Activated naive CD4-positive, alpha-beta T cell treated with anti-CD3 and anti-CD28 coated beads, Interleukin-2, amount 10 ng/mL, durations not matched to agents 7 days and 5 days (primary cell): ENCODE data around the gene SACS.
"Not testable (repeated sequence)": the region's sequence is repeated elsewhere in the genome, so short reads cannot be mapped to it uniquely, and the experiment has no call there.

Source experiments
- CTCF ChIA-PET: fragments of 350-600 bp; sonication (Branson Sonifier 250); formaldehyde crosslinking; loops from one replicate; lab custom pipeline; 2021; ENCODE audit warnings: antibody characterized with exemption; lab: Charles Lee
- DNase-seq: peaks from one replicate; pipeline ENCODE4 v3.0.0-alpha.2; 2020
- H3K27ac Mint-ChIP-seq: one replicate; pipeline ENCODE4 v1.8.0; 2021; ENCODE audit warnings: mild to moderate bottlenecking, moderate library complexity, mixed read lengths
- H3K27me3 Mint-ChIP-seq: one replicate; pipeline ENCODE4 v1.8.0; 2021; ENCODE audit warnings: mild to moderate bottlenecking, mixed read lengths
- H3K36me3 Mint-ChIP-seq: one replicate; pipeline ENCODE4 v1.8.0; 2021; ENCODE audit warnings: mixed read lengths
- H3K4me1 Mint-ChIP-seq: one replicate; pipeline ENCODE4 v1.8.0; 2021; ENCODE audit warnings: mixed read lengths
- H3K4me3 Mint-ChIP-seq: one replicate; pipeline ENCODE4 v1.8.0; 2021; ENCODE audit warnings: mild to moderate bottlenecking, moderate library complexity, mixed read lengths
- H3K9me3 Mint-ChIP-seq: one replicate; pipeline ENCODE4 v1.8.0; 2021; ENCODE audit warnings: mixed read lengths

The SACS gene

DNA sequence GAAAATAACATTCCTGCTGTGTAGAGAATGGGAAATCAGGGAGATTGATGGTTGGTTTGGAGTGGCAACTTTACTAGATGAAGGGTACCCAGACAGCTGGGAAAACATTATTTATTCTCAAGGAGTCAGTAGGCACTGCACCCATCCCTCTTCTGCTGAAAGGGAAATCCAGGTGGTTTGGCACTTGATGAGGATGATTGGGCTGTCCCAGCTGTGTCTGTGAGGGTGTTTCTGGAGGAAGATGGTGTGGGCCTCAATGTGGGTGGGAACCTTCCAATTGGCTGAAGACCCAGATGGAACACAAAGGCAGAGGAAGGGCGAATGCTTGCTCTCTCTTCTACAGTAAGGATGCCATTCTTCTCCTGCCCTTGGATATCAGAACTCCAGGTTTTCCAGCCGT lies 10.4 kb upstream of the SACS start:
- H3K36me3 Mint-ChIP-seq = no peaks in the 10 kb centered on the region
- no peak for DNase-seq
- H3K9me3 Mint-ChIP-seq = no peaks in the 10 kb centered on the region
- no peak overlapping the region for H3K4me3 Mint-ChIP-seq
- CTCF ChIA-PET = no interaction called here
- no peaks in the 10 kb centered on the region for H3K4me1 Mint-ChIP-seq
- H3K27ac Mint-ChIP-seq = no peak overlapping the region
- no peaks in the 10 kb centered on the region for H3K27me3 Mint-ChIP-seq

DNA sequence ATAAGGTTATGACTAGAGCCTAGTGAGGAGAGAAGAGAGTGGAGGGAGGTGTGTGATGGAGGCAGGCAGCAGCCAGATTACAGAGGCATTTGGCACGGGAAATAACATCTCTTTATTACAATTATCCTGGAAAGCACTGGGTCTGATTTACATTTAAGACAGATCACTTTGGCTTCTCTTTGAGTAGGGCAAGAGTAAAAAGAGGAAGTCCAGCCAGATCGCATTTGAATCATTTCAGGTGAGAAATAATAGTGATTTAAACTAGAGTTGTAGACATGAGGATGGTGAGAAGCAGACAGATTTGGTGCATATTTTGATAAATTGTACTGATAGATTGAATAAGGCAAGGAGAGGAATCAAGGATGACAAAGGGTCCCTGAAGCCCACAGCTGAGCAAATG lies 9.6 kb upstream of the SACS start:
- CTCF ChIA-PET = no interaction called here

DNA sequence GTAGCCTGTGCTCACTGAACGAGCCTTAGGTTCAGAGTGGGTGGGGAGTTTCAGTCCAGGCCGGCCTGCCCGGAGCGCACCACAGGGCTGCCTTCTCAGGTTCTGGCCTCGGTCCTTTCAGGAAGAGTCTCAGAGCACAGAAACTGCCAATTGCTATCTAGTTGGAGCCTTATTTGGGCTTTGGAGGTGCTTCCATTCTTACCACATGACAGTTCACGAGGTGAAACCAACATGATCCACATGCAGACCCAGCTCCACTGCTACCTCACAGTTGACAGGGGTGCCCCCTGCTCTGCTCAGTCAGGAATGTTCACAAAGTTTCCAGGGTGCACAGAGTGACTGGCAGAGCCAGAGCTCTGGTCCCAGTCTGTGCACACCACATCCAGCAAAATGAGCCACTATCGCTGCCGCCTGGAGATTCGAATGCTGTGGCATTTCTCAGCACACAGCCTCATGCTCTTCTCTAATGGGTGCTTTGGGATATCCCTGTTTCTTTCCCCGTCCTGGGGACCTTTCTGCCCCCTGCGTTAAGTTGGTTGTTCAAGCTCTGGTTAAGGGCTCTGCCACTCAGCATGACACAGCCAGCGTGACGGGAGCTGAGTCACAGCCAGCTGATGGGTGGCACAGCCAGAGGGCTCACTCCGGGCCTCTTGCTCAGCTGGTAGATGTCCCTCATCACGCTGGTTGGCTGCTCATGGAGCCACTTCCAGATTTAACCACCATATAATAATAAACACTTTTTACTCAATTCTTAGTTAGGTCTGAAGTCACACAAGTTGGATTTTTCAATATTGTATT lies 7.5 kb upstream of the SACS start:
- Mint-ChIP-seq H3K27ac (no peak overlapping the region), H3K27me3 (peaks cover 13% of the 10 kb centered on the region), H3K36me3 (no peaks in the 10 kb centered on the region), H3K4me1 (no peaks in the 10 kb centered on the region), H3K9me3 (no peaks in the 10 kb centered on the region), H3K4me3 (no peak overlapping the region)
- CTCF ChIA-PET = no interaction called here
- DNase-seq = no peak

More for the DNA sequence above, 9.6 kb upstream of the SACS start:
- Mint-ChIP-seq H3K27me3 (peaks cover under 1% of the 10 kb centered on the region), H3K36me3 (no peaks in the 10 kb centered on the region), H3K4me3 (no peak overlapping the region), H3K9me3 (no peaks in the 10 kb centered on the region), H3K27ac (no peak overlapping the region), H3K4me1 (no peaks in the 10 kb centered on the region)
- DNase-seq = no peak

DNA sequence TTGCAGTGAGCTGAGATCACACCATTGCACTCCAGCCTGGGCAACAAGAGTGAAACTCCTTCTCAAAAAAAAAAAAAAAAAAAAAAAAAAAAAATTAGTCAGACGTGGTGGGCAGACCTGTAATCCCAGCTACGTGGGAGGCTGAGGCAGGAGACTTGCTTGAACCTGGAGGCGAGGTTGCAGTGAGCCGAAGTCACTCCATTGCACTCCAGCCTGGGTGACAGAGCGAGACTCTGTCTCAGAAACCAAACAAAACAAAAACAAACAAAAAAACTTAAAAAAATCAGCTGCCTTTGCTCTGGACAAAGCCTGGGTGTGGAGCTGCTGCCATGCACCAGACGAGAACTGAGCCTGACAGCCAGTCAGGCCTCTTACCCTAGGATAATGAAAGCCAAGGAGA lies 6.8 kb upstream of the SACS start:
- H3K27me3 Mint-ChIP-seq = peaks cover 13% of the 10 kb centered on the region
- H3K4me1 Mint-ChIP-seq, H3K36me3 Mint-ChIP-seq, H3K27ac Mint-ChIP-seq, H3K4me3 Mint-ChIP-seq, H3K9me3 Mint-ChIP-seq, DNase-seq, CTCF ChIA-PET: not testable (repeated sequence)

DNA sequence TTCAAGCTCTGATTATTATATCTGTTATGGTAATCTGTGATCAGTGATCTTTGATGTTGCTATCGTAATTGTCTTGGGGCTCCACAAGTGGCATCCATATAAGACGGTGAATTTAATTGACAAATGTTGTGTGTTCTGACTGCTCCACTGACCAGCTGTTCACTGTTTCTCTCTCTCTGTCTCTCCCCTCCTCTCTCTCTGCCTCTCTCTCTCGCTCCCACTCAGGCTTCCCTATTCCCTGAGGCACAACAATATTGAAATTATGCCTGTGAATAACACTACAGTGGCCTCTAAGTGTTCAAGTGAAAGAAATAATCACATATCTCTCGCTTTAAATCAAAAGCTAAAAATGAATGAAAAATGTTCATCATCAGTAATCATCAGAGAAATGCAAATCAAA lies 4.4 kb upstream of the SACS start:
- Mint-ChIP-seq H3K9me3 (no peaks in the 10 kb centered on the region), H3K4me1 (no peaks in the 10 kb centered on the region), H3K36me3 (no peaks in the 10 kb centered on the region), H3K27ac (no peak overlapping the region), H3K4me3 (no peak overlapping the region), H3K27me3 (peaks cover 30% of the 10 kb centered on the region)
- CTCF ChIA-PET = no interaction called here
- DNase-seq = no peak

DNA sequence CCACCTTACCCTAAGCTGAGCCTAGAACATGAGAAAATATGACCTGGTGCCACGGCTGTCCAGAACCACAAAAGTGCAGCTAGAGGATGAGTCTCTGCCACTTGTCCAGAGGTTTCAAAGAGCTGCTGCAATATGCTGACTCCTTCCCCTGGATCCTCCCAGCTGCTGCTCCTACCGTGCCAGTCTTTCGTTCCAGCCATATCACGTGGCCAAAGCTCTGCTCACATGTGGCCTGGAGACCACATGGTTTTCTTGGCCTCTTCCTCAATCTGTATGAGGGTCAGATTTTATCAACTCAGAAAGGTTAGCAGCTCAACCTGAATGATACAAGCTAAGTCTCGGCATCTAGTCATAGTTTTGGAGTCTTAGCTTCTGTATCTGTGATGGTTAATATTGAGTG lies 3.2 kb upstream of the SACS start:
- H3K36me3 Mint-ChIP-seq = no peaks in the 10 kb centered on the region
- no peaks in the 10 kb centered on the region for H3K9me3 Mint-ChIP-seq
- H3K4me3 Mint-ChIP-seq = no peak overlapping the region
- H3K27ac Mint-ChIP-seq = no peak overlapping the region
- H3K27me3 Mint-ChIP-seq = peaks cover 42% of the 10 kb centered on the region
- CTCF ChIA-PET = no interaction called here
- no peaks in the 10 kb centered on the region for H3K4me1 Mint-ChIP-seq
- DNase-seq = no peak

DNA sequence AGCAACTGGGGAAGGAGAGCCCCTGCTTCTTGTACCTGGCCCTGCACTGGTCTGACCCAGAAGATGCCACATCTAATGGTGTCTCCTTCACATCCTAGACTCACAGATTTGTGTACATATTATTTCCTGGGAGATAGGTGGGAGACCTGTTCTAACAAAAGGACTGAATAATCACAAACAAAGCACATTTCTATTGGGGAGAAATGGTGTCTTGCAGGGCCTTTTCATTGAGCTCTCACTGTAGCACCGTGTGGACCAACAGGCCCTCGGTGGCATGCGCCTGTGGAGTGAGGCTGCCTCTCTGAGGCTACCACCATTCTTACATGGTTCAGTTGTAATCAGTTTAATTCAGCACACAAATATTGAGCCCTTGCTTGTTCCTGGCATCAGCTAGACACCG lies 989 bp upstream of the SACS start:
- CTCF ChIA-PET = no interaction called here
- H3K27me3 Mint-ChIP-seq = peaks cover 43% of the 10 kb centered on the region
- no peak for DNase-seq

DNA sequence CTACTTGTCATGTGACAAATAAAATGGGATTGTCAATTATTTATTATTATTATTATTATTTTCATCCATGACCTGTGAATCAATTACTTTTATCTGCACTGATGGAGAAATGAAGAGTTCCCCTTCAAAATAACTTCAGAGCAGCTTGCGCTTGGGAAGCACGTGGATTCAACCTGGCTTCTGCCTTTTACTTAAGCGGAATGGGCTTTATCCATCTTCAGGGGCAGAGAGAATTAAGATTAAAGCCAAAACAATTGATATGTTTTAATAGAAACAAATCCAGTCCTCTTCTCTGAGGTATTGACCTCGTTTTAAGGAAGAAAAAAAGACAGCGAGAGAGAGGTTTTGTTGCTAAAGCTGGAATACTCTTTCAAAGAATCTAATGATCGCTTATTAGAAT lies 876 bp downstream of the SACS start:
- no peak overlapping the region for H3K27ac Mint-ChIP-seq
- H3K4me1 Mint-ChIP-seq = no peaks in the 10 kb centered on the region
- no peaks in the 10 kb centered on the region for H3K9me3 Mint-ChIP-seq
- CTCF ChIA-PET = no interaction called here
- no peak for DNase-seq
- peaks cover 44% of the 10 kb centered on the region for H3K27me3 Mint-ChIP-seq
- H3K36me3 Mint-ChIP-seq = no peaks in the 10 kb centered on the region
- no peak overlapping the region for H3K4me3 Mint-ChIP-seq

More for the DNA sequence above, 989 bp upstream of the SACS start:
- H3K27ac Mint-ChIP-seq = no peak overlapping the region
- H3K36me3 Mint-ChIP-seq = no peaks in the 10 kb centered on the region
- no peaks in the 10 kb centered on the region for H3K9me3 Mint-ChIP-seq
- no peaks in the 10 kb centered on the region for H3K4me1 Mint-ChIP-seq
- no peak overlapping the region for H3K4me3 Mint-ChIP-seq

DNA sequence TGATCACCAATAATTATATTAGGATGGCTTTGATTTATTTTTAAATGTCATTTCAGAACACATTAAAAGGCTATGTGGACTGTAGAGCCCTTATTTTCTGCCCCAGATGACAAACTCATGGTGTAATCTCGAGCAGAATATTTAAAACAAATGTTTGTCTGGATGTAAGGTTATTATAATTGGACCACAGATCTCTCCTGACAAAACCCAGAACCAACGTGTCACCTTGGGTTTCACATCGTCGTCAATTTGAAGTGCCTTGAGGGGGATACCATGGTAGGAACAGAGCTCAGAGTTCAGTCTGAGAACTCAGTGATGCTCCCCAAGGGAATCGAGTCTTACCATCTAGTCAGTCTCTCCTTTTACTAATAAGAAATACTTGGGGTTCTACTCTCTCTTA lies 2.8 kb downstream of the SACS start:
- Mint-ChIP-seq H3K27ac (no peak overlapping the region), H3K4me1 (no peaks in the 10 kb centered on the region), H3K27me3 (peaks cover 38% of the 10 kb centered on the region), H3K9me3 (no peaks in the 10 kb centered on the region), H3K4me3 (no peak overlapping the region), H3K36me3 (no peaks in the 10 kb centered on the region)
- CTCF ChIA-PET = no interaction called here
- DNase-seq = no peak

DNA sequence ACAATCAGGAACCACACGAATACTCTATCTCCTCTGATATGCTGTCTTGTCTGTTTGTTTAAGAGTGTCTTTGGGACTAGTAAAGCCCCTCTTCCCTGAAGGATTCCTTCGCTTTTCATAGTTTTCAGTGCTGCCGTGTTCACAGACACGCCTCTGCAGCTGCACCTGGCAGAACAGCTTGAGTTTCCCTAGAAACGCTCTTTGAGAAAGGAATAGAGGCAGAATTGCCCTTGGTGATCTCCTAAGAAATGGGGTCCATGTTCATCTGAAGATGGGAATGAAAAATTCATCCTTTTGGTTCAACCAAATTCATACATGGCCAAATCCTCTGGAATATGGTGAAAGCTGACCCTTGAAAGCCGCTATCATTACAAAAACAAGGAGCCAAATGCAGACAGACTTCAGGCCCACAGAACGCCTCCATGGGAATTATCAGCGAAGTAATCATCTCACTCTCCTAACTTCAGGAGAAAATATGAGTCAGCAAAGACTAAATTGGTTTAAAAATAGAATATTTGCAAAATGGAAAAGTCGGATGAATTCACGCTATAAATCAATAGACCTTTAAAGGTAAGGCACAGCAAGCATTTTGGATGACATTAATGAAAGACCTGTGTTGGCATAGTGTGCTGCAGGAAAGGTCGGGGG lies 5.5 kb downstream of the SACS start:
- Mint-ChIP-seq H3K4me3 (no peak overlapping the region), H3K27ac (no peak overlapping the region), H3K27me3 (peaks cover 22% of the 10 kb centered on the region), H3K9me3 (no peaks in the 10 kb centered on the region), H3K4me1 (no peaks in the 10 kb centered on the region), H3K36me3 (no peaks in the 10 kb centered on the region)
- DNase-seq = no peak
- CTCF ChIA-PET = interaction anchor here (1.3 kb wide), 1 partner anchor 441 kb away, joined by 3 read pairs; no protein-coding TSS in a partner anchor

DNA sequence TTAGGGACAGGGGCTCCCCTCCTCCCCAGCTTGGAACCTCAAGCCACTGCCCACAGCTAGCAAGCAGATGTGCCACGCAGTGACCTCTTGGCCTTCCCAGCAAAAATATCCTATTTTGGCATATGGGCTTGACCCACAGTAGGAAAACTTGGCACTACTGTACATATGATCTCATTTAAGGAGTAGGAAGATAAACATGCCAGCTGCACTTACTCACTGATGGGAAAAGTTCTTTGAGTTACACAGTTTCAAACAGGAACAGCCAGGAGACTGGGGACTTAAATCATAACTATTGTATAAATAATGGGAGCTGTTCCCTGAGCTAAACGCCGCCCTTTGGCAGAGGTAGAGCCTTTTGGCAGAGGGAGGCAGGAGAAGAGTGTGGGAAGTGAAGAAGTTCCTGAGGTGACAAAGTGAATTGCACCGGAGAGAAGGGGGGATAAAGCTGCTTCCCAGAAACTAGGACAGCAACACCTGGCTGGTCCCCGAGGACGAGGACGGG lies 6.1 kb downstream of the SACS start:
- Mint-ChIP-seq H3K4me3 (no peak overlapping the region), H3K27ac (no peak overlapping the region), H3K4me1 (no peaks in the 10 kb centered on the region), H3K36me3 (no peaks in the 10 kb centered on the region), H3K9me3 (no peaks in the 10 kb centered on the region), H3K27me3 (peaks cover 16% of the 10 kb centered on the region)
- DNase-seq = no peak
- CTCF ChIA-PET = interaction anchor here (1.3 kb wide), 1 partner anchor 441 kb away, joined by 3 read pairs; no protein-coding TSS in a partner anchor

DNA sequence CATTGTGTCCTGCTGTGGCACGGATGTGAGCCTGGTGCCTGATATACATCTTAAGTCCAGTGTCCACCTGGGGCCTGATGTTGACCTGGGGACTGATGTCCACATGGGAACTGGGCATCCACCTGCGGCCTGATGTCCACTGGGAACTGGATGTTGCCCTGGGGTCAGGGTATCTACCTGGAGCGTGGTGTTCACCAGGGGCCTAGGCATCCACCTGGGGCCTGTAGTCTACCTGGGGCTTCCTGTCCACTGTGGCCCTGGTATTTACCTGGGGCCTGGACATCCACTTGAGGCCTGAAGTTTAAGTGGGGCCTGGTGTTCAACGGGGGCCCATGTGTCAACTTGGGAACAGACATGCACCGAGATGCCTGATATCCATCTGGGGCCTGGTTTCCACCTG lies 11.9 kb downstream of the SACS start:
- Mint-ChIP-seq H3K4me1 (no peaks in the 10 kb centered on the region), H3K27ac (no peak overlapping the region), H3K36me3 (no peaks in the 10 kb centered on the region), H3K9me3 (no peaks in the 10 kb centered on the region), H3K4me3 (no peak overlapping the region), H3K27me3 (no peaks in the 10 kb centered on the region)
- CTCF ChIA-PET = no interaction called here
- no peak for DNase-seq

DNA sequence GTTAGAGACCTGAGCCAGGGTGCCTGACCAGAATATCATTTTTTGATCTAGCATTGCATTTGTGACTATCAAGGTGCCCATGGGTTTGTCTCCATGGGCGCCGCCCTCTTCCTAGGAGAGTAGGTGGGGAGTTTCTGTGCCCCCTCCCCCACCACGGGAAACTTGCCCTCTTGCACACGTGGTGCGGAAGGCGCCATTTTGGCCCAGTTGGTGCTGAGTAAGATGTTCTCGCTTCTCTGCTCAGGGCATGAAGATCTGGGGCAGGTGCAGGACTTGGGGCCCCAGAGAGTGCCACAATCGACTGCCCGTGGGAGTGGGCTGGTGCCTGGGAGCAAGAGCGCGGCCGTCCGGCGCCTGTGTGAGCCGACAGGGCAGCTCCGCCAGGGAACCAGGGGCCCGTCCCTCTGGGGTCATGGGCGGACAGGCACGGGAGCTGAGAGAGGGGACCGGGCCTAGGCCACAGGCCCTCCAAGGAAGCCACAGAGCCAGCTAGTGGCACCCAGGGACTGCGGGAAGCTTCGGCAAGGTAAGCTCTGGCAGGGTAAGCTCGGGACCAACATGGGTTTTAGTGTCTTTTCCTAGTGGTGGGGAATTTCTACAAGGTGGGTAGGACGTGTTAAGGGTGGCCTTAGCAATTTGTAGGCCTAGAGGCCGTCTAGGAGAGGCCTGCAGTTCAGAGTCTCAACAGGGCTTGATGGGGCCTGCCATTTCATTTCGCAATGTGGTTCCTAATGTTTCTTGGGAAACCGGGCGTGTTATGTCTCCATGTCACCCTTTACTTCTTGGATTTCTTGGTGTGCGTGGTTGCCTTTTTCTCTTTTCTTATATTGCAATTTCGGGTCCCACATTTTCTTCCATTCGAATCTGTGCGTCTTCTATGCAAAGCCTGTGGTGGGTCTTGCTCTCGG lies 14.5 kb downstream of the SACS start:
- H3K4me3 Mint-ChIP-seq = no peak overlapping the region
- H3K4me1 Mint-ChIP-seq = no peaks in the 10 kb centered on the region
- no peaks in the 10 kb centered on the region for H3K27me3 Mint-ChIP-seq
- no peaks in the 10 kb centered on the region for H3K36me3 Mint-ChIP-seq
- no peaks in the 10 kb centered on the region for H3K9me3 Mint-ChIP-seq
- H3K27ac Mint-ChIP-seq = no peak overlapping the region
- CTCF ChIA-PET = no interaction called here
- no peak for DNase-seq

DNA sequence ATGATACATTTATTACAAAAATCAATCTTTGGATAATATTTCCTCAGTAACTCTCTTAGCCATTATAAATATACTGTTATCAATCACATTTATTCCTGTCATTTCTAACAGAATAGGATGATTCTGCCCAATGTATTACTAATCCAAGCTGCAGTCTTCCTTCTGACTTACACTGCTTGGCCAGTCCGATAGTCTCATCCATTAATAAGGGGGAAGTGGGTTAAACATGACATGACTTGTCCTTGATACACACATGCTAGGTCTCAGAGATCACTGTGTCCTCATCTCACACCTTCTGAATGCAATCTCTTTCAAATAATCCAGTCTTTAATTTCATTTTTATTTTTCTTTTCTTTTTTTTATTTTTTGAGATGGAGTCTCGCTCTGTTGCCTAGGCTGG lies 18.8 kb downstream of the SACS start:
- no peak for DNase-seq
- peaks cover 12% of the 10 kb centered on the region for H3K27me3 Mint-ChIP-seq
- CTCF ChIA-PET = interaction anchor here (0.7 kb wide), 1 partner anchor 10 kb away, joined by 3 read pairs; no protein-coding TSS in a partner anchor
- H3K9me3 Mint-ChIP-seq = no peaks in the 10 kb centered on the region
- H3K27ac Mint-ChIP-seq = no peak overlapping the region
- H3K4me3 Mint-ChIP-seq = no peak overlapping the region
- no peaks in the 10 kb centered on the region for H3K4me1 Mint-ChIP-seq
- H3K36me3 Mint-ChIP-seq = no peaks in the 10 kb centered on the region
